ENCODE results near the gene FUOM.

The FUOM gene

DNA sequence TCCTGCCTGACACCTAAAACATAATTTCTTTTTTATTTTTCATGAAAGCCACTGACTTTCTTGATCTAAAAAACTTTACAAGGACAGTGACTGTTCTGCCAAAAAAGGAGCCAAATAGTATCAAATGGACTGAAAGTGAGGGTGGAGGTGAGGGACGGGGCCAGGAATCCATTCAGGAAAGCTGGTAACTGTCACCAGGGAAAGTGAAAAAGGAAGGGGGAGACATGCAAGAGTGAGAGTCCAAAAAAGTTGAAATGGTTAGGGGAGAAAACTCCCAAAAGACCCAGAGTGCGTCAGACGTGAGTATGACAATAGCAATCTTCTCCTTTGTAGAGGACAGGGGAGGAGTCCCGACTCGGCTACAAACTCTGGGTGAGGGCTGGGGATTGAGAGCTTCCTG lies 13.6 kb downstream of the FUOM start:
- Mint-ChIP-seq H3K27ac (no peak overlapping the region), H3K4me1 (ENCODE audit: low read depth) (peaks cover 4% of the 10 kb centered on the region), H3K36me3 (ENCODE audit: low read depth) (no peaks in the 10 kb centered on the region), H3K4me3 (no peak overlapping the region), H3K9me3 (no peaks in the 10 kb centered on the region), H3K27me3 (peaks cover 56% of the 10 kb centered on the region)
- intact Hi-C loops (cut with micrococcal nuclease) = no loop called here

DNA sequence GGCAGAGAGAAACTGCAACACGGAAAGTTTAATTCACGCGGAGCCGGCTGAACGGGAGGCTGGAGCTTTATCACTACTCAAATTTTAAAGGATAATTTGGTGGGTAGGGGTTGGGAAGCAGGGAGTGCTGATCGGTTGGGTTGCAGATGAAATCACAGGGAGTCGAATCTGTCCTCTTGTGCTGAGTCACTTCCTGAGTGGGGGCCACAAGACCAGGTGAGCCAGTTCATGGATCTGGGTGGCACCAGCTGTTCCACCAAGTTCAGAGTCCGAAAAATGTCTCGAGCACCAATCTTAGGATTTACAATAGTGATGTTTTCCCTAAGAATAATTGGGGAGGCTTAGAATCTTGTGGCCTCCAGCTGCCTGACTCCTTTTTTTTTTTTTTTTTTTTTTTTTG lies 14.3 kb downstream of the FUOM start:
- Mint-ChIP-seq H3K4me3 (no peak overlapping the region), H3K27me3 (peaks cover 53% of the 10 kb centered on the region)

DNA sequence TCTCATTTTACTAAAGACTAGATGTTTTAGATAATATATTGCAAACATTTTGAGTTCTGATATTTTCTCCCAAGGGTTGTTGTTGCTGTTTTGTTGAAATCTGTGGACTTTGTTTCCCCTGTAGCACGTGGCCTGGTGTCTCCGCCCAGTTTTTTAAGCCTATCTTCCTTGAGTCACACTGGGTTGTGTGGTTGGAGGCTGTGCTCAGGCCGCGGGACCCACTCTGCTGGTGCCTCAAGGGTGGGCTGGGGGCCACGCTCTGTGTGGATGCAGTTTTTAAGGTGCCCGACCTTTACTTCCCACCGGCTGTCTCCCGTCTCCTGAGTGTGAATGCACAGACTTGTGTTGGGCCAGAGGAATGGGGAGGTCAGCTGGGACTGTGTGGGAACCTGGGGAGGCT lies 14.9 kb downstream of the FUOM start:
- H3K4me1 Mint-ChIP-seq (ENCODE audit: low read depth) = no peaks in the 10 kb centered on the region
- H3K27ac Mint-ChIP-seq = no peak overlapping the region
- intact Hi-C loops (cut with micrococcal nuclease) = no loop called here
- peaks cover 51% of the 10 kb centered on the region for H3K27me3 Mint-ChIP-seq
- H3K9me3 Mint-ChIP-seq = no peaks in the 10 kb centered on the region
- H3K36me3 Mint-ChIP-seq (ENCODE audit: low read depth) = no peaks in the 10 kb centered on the region
- H3K4me3 Mint-ChIP-seq = no peak overlapping the region

More for the DNA sequence above, 14.3 kb downstream of the FUOM start:
- Mint-ChIP-seq H3K27ac (no peak overlapping the region), H3K9me3 (no peaks in the 10 kb centered on the region), H3K4me1 (ENCODE audit: low read depth) (no peaks in the 10 kb centered on the region), H3K36me3 (ENCODE audit: low read depth) (no peaks in the 10 kb centered on the region)
- intact Hi-C loops (cut with micrococcal nuclease) = no loop called here

DNA sequence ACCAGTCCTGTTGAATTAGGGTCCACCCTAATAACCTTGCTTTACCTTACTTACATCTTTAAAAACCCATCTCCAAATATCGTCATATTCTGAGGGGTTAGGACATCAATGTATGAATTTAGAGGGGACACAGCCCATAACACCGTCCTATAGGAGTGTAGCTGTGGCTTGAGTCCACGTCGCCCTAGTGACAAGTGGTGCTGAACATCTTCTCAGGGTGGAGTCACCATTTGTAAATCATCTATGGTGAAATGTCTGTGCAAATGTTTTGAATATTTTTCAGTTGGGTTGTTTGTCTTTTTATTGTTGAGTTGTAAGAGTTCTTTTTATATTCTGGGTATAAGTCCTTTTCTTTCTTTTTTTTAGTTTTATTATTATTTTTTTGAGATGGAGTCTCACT lies 15.8 kb downstream of the FUOM start:
- Mint-ChIP-seq H3K4me1 (ENCODE audit: low read depth) (no peaks in the 10 kb centered on the region), H3K4me3 (no peak overlapping the region), H3K36me3 (ENCODE audit: low read depth) (no peaks in the 10 kb centered on the region), H3K9me3 (no peaks in the 10 kb centered on the region), H3K27me3 (peaks cover 45% of the 10 kb centered on the region), H3K27ac (no peak overlapping the region)
- intact Hi-C loops (cut with micrococcal nuclease) = no loop called here

DNA sequence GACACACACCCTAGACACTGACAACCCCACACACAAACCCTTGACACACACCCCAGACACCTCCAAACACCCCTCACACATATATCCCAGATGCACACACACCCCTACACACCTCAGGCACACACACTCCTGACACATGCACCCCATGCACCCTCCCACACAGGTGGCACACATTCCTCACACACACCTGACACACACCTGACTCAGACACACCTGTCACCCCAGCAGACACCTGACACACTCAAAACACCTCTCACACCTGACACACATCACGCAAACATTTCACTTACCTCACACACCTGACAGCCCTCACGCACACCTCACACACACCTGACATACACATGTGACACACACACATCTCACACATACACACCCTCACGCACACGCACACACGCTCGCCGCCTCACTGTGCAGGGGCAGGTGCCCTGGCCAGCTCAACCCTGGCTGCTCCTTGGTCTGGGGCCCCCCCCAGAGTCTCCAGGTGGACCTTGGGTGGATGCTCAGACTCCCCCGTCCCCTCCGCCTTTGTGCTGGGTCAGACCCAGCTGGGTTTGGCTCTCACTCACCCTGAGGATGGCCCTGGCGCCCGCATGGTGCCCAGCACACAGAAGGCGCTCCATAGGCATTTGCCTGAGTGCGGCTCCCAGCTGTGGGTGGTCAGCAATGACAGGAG lies 18.0 kb downstream of the FUOM start:
- peaks cover 2% of the 10 kb centered on the region for H3K4me1 Mint-ChIP-seq (ENCODE audit: low read depth)
- no peaks in the 10 kb centered on the region for H3K36me3 Mint-ChIP-seq (ENCODE audit: low read depth)
- intact Hi-C loops (cut with micrococcal nuclease) = no loop called here
- H3K9me3 Mint-ChIP-seq = no peaks in the 10 kb centered on the region
- peaks cover 37% of the 10 kb centered on the region for H3K27me3 Mint-ChIP-seq
- no peak overlapping the region for H3K4me3 Mint-ChIP-seq
- H3K27ac Mint-ChIP-seq = no peak overlapping the region

DNA sequence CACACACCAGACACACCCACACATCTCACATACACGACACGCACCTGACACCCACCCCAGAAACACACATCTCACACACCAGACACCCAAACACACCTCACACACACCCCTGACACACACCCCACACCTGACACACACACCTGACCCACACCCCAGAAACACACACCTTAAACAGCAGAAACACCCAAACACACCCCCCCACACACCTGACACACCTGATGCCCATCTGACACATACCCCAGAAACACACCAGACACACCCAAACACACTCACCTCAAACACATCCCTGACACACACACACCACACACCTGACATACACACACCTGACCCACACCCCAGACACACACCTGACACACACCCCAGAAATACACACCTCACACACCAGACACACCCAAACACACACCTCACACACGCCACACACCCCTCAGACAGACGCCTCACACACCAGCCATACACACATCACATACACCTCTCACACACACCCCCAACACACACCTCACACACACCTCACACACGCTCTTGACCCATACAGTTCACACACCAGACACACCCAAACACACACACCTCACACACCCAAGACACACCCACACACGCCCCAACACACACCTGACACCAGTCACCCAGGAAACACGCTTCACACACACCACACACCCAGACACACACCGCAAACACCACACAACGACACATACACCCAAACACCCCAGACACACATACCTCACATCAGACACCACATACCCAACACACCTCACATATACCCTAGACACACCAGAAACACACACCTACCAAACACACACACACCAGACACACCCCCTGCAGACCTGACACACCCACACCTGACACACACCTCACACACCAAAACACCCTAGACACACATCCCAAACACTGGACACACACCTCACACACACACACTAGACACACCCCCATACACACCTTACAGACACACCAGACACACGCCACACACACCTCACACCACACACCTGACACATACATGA lies 19.4 kb downstream of the FUOM start:
- Mint-ChIP-seq H3K4me3 (no peak overlapping the region), H3K27me3 (peaks cover 34% of the 10 kb centered on the region), H3K27ac (no peak overlapping the region), H3K36me3 (ENCODE audit: low read depth) (no peaks in the 10 kb centered on the region), H3K9me3 (no peaks in the 10 kb centered on the region), H3K4me1 (ENCODE audit: low read depth) (peaks cover 5% of the 10 kb centered on the region)
- intact Hi-C loops (cut with micrococcal nuclease) = no loop called here

DNA sequence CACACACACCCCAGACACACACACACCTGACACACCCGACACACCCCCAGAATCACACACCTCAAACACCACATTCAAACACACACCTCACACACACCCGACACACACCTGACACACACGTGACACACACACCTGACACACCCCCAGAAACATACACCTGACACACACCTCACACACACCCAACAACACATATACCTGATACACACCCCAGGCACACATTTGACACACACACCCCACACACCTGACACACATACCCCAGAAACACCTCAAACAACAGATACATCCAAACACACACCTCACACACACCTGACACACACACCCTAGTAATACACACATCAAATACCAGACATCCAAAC lies 20.5 kb downstream of the FUOM start:
- no peak overlapping the region for H3K27ac Mint-ChIP-seq
- no peaks in the 10 kb centered on the region for H3K36me3 Mint-ChIP-seq (ENCODE audit: low read depth)
- peaks cover 11% of the 10 kb centered on the region for H3K4me1 Mint-ChIP-seq (ENCODE audit: low read depth)
- intact Hi-C loops (cut with micrococcal nuclease) = no loop called here
- H3K4me3 Mint-ChIP-seq = no peak overlapping the region
- H3K9me3 Mint-ChIP-seq = no peaks in the 10 kb centered on the region
- H3K27me3 Mint-ChIP-seq = peaks cover 38% of the 10 kb centered on the region

DNA sequence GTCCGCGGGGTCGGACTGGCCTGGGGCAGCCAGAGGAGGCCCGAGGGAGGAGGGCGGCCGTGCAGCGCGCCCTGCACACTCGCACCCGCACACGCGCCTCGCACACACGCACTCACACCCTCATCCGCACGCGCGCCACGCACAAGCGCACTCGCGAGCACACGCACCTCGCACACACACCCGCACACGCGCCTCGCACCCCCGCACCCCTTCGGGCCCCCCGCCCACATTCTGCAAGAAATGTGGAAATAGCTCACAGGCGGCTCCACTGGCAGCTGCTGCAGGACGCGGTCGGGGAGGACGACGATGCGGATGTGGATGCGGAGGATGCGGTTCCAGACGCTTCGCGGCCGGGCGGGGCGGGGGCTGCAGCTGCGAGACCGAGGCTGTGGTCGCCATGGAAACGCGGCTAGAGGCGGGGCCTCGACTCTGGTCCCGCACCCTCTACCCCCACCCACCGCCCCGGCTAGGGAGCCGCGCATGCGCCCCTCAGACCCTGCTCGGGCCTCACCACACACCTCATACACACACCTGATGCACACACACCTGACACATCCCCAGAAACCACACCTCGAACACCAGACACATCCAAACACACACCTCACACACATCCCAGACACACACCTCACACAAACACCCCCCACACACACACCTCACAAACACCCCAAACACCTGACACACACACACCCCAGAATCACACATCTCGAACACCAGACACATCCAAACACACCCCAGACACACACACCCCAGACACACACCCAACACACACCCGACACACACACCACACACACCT lies 21.0 kb downstream of the FUOM start, which contains the start of gene CALY:
CALY (minus strand) TSS at position 320 of the 793 bp plus-strand sequence. CDS start 7,907 bp downstream, outside the sequence.
- peaks cover 12% of the 10 kb centered on the region for H3K4me1 Mint-ChIP-seq (ENCODE audit: low read depth)
- no peak within 1 kb of the TSS for H3K27ac Mint-ChIP-seq
- peak within 1 kb of the TSS; percentile 38 for H3K4me3 Mint-ChIP-seq

DNA sequence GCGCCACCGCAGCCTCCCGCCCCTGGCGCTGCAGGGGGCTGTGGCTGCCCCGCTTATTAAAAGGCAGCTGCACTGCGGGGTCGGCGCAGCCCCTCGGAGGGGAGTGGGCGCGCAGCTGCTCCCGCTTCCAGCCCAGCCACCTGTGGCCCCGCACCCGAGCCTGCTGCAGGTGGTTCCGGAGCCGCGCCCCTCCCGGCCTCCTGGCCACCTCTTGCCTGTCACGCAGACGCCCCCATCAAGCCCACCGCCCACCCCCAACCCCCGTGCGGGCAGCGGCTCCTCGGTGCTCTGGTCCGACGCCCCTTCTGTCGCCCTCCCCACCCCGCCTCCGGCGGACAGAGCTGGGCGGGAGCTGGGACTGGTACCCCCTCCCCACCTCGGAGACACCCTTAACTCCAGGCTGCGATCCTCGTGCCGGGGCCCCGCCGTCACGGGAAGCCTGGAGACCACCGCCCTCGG lies 21.7 kb downstream of the FUOM start:
- Mint-ChIP-seq H3K4me3 (no peak overlapping the region), H3K36me3 (ENCODE audit: low read depth) (no peaks in the 10 kb centered on the region)
- intact Hi-C loops (cut with micrococcal nuclease) = no loop called here

More for the DNA sequence above, 21.0 kb downstream of the FUOM start, which contains the start of gene CALY:
- intact Hi-C loops (cut with micrococcal nuclease) = no loop called here
- H3K27me3 Mint-ChIP-seq = peaks cover 40% of the 10 kb centered on the region
- no peaks in the 10 kb centered on the region for H3K9me3 Mint-ChIP-seq
- no peaks in the 10 kb centered on the region for H3K36me3 Mint-ChIP-seq (ENCODE audit: low read depth)

DNA sequence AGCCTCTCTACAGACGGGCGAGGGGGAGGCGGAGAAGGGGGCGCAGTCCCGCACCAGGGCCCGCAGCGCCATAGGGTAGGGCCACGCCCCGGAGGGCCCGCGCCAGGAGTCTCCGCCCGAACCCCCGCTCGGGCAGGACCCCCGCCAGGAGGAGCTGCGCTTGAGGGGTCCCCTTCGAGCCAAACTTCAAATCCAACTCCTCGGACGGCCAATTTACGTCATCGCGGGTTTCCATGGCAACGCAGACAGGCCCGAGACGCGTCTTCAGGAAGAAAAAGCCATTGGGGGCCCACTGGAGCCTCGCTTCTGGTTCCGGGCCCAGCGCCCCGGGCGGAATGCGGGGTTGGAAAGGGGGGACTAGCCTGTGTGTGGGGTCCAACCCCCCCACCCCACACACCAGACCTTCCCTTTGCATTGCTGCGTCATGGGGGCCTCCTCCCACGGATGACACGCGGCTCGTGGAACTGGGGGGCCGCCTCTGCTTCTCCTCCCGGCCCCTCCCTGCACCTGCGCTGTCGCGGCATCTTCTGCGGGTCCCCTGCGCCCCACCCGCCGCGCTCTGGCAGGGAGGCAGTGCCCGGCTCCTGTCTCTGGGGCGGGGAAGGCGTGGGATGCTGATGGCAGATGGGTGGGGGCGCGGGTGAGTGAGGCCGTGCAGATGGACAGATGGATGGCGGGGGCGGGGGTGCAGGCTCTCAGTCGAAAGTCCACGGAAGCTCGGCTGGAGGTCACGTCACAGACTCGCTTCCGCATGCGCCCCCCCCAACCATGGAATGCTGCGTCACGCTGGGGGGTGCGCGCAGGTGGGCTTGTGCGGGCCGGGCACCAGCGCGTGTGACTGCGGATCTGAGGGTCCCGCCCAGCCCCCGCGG lies 22.3 kb downstream of the FUOM start:
- no peaks in the 10 kb centered on the region for H3K9me3 Mint-ChIP-seq
- H3K4me1 Mint-ChIP-seq (ENCODE audit: low read depth) = peaks cover 12% of the 10 kb centered on the region
- H3K4me3 Mint-ChIP-seq = peak overlapping the region; percentile 38
- intact Hi-C loops (cut with micrococcal nuclease) = no loop called here
- H3K27me3 Mint-ChIP-seq = peaks cover 44% of the 10 kb centered on the region
- no peak overlapping the region for H3K27ac Mint-ChIP-seq
- H3K36me3 Mint-ChIP-seq (ENCODE audit: low read depth) = no peaks in the 10 kb centered on the region

More for the DNA sequence above, 21.7 kb downstream of the FUOM start:
- peaks cover 12% of the 10 kb centered on the region for H3K4me1 Mint-ChIP-seq (ENCODE audit: low read depth)
- H3K27me3 Mint-ChIP-seq = peaks cover 40% of the 10 kb centered on the region
- H3K9me3 Mint-ChIP-seq = no peaks in the 10 kb centered on the region
- no peak overlapping the region for H3K27ac Mint-ChIP-seq

DNA sequence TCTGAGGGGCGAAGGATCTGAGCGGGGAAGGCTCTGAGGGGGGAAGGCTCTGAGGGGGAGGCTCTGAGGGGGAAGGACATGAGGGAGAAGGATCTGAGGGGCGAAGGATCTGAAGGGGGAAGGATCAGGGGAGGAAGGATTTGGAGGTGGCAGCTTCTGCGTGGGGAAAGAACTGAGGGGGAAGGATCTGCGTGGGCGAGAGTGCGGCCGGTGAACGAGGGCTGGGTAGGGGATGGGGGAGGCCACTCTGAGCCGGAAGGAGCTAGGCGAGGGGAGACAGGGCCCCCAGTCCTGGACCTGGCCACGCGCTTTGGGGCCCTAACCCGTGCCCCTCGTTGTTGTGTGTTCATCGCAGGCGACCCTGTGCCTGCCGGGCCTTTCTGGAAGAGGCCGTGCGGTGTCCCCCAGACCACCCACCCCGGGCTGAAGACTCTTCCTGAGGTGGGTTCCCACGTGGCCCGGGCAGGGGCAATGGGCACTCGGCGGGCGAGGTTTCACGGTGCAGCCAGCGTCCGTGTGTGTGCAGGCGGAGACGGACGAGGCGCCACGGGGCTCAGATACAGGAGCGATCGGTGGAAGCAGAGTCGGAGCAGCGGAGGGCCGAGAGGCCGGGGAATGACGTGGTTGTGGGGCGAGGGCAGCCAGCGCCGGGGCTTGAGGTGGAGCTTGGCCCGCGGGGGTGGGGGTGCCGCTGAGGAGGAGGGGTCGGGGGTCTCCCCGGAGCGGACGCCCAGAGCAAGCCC lies 23.1 kb downstream of the FUOM start:
- Mint-ChIP-seq H3K27ac (no peak overlapping the region), H3K4me3 (peak overlapping the region; percentile 58), H3K4me1 (ENCODE audit: low read depth) (peaks cover 16% of the 10 kb centered on the region), H3K9me3 (no peaks in the 10 kb centered on the region), H3K27me3 (peaks cover 50% of the 10 kb centered on the region), H3K36me3 (ENCODE audit: low read depth) (no peaks in the 10 kb centered on the region)
- intact Hi-C loops (cut with micrococcal nuclease) = no loop called here

DNA sequence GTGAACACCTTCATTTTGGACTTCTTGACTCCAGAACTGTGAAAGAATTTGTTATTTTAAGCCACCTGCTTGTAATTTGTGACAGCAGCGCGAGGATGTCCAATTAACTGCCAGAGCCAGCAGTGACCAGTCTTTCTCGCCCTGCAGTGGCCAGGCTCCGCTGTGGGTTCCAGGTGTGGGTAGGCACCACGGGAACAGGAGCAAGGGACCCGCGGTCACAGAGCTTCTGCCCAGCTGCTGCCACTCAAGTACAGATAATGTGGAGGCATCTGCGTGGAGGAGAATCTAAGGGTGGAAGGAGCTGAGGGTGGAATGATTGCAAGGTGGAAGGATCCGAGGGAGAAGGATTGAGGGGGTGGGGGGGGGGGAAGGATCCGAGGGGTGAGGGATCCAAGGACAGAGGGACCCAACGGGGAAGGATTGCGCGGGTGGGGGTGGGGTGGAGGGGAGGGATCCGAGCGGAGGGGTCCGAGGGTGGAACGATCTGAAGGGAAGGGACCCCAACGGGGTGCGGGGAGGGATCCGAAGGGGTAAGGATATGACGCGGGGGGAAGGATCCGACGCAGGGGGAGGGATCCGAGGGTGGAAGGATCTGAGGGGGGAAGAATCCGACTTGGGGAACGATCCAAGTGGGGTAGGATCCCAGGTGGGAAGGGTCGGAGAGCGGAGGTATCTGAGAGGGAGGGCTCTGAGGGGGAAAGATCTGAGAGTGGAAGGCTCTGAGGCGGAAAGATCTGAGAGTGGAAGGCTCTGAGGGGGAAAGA lies 24.7 kb downstream of the FUOM start:
- Mint-ChIP-seq H3K4me3 (no peak overlapping the region), H3K4me1 (ENCODE audit: low read depth) (peaks cover 17% of the 10 kb centered on the region), H3K9me3 (no peaks in the 10 kb centered on the region), H3K27ac (no peak overlapping the region), H3K36me3 (ENCODE audit: low read depth) (no peaks in the 10 kb centered on the region), H3K27me3 (peaks cover 66% of the 10 kb centered on the region)
- intact Hi-C loops (cut with micrococcal nuclease) = no loop called here

All from dendritic cell treated with granulocyte-macrophage colony-stimulating factor and Interleukin-4, amounts not matched to agents 40 ng/mL and 50 ng/mL, for 4 days (primary cell).